Measurements from ENCODE around the gene CENPH.

Gene CENPH

GRCh38 chr5:69206528-69207190 is 17.3 kb downstream of the CENPH start:
- TF ChIP-seq CTCF (IDR thresholded peaks at IDR 0.05; ENCODE audit: insufficient read depth, low read length, missing control alignments) = no peak
- no peak overlapping the region for H3K4me3 ChIP-seq (ENCODE audit: low read depth, low read length)
- no peak for DNase-seq (ENCODE audit: low read depth, low spot score)
- ChIA-PET CTCF (no interaction called here), POLR2A (no interaction called here)

- no peak for DNase-seq (ENCODE audit: low read depth, low spot score)
- no peak overlapping the region for H3K4me3 ChIP-seq (ENCODE audit: low read depth, low read length)
- ChIA-PET CTCF (no interaction called here), POLR2A (no interaction called here)
- TF ChIP-seq CTCF (IDR thresholded peaks at IDR 0.05; ENCODE audit: insufficient read depth, low read length, missing control alignments) = no peak
These were observed 20.2 kb downstream of the CENPH start for GRCh38 chr5:69209602-69210001.

DNA sequence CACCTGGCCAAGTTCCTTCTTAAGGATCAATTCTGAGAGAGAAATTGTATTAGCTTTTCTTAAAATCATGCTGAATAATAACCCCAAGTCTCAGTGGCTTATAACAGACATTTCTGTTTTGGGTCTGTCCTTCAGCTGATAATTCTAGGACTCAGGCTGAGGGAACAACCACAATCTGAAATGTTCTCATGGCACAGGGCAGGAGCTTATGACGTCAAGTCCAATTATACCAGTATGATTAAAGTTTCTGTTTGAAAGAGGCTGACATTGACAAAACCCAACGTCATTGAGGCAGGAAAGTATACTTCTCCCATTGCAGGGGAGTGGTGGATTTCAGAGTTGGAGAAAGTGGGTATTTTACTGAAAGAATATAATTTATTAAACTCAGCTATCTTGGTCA is 21.8 kb downstream of the CENPH start:
- DNase-seq (ENCODE audit: low read depth, low spot score) = no peak
- TF ChIP-seq CTCF (IDR thresholded peaks at IDR 0.05; ENCODE audit: insufficient read depth, low read length, missing control alignments) = no peak
- POLR2A ChIA-PET = no interaction called here
- CTCF ChIA-PET = interaction anchor here (0.6 kb wide), 1 partner anchor 18 kb away, joined by 3 read pairs; no protein-coding TSS in a partner anchor
- H3K4me3 ChIP-seq (ENCODE audit: low read depth, low read length) = no peak overlapping the region

DNA sequence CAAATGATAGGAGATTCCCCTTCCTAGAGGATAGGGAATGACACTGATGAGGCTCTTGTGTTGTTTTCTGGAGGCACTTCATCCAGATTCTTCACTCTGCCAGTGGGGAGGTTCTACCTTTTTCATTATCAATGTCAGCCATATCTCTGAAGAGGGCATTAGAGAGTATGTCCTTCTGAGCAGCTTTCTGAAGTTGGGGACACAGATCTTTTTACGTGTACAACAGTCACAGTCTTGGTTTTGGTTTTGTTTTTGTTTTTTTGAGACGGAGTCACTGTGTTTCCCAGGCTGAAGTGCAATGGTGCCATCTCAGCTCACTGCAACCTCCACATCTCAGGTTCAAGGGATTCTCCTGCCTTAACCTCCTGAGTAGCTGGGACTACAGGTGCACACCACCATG is 22.6 kb downstream of the CENPH start:
- no peak for DNase-seq (ENCODE audit: low read depth, low spot score)
- H3K4me3 ChIP-seq (ENCODE audit: low read depth, low read length) = no peak overlapping the region
- ChIA-PET CTCF (no interaction called here), POLR2A (no interaction called here)
- TF ChIP-seq CTCF (IDR thresholded peaks at IDR 0.05; ENCODE audit: insufficient read depth, low read length, missing control alignments) = no peak

DNA sequence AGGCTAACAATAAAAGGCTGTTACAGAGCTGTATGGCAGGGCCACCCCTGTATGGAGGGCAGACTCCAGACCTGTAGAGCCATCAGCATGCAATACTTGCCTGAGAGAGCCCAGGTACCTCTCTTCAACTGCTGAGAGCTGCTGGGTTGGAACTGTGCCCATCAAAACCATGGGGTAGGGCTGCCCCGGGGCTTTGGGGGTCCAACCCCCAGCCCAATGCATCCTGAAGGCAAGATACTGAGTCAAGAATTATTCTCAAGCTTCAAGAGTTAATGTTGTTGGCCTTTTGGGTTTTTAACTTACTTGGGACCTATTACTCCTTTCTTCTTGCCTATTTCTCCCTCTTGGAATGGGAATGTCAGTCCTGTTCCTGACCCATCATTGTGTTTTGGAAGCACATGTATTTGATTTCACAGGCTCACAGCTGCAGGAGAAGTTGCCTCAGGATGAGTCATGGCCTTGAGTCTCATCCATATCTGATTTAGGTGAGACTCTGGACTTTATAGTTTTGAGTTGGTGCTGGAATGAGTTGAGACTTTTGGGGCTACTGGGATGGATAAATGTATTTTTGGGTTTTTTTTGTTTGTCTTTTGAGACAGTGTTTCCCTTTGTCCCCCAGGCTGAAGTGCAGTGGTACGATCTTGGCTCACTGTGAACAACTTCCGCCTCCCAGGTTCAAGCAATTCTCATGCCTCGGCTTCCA is 24.3 kb downstream of the CENPH start:
- no peak for DNase-seq (ENCODE audit: low read depth, low spot score)
- POLR2A ChIA-PET = no interaction called here

More for the DNA sequence above, 24.3 kb downstream of the CENPH start:
- CTCF ChIA-PET = no interaction called here
- TF ChIP-seq CTCF (IDR thresholded peaks at IDR 0.05; ENCODE audit: insufficient read depth, low read length, missing control alignments) = no peak
- no peak overlapping the region for H3K4me3 ChIP-seq (ENCODE audit: low read depth, low read length)
